ENCODE data around the gene CENPT.

The CENPT gene

DNA sequence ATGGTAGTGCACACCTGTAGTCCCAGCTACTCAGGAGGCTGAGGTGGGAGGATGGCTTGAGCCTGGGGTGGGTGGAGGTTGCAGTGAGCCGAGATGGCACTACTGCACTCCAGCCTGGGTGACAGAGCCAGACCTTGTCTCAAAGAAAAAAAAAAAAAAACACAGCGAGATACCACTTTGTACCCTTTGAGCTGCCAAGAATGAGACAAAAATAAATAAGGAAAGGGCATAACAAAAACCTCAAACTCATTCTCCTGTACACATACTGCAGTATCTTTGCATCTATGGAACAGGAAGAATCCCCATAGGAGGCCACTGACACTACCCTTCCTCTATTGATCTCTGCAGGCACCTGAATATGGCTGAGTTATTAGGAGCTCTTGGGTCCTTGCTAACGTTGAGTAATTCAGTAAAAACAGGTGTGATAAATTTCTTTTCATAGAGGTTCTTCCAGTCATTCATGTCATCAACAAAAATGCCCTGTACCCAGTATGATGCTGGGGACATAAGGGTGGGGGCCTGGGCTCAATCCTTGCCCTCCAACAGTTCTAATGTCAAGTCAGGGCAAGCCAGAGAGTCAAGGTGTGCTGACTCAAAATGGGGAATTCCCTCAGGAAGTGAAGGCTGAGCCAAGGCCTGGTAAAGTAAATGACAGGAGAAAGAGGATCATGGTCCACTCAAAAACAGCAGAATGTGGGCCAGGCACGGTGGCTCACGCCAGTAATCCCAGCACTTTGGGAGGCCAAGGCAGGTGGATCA is 68.1 kb downstream of the CENPT start:
- Histone ChIP-seq H3K36me3 (ENCODE audit: control insufficient read depth, insufficient read depth, low read length) (no peaks in the 10 kb centered on the region), H3K4me1 (ENCODE audit: control insufficient read depth, insufficient read depth, low read length, poor library complexity, severe bottlenecking) (peaks cover 11% of the 10 kb centered on the region), H3K27ac (ENCODE audit: insufficient read depth, low read length, poor library complexity, severe bottlenecking) (no peak overlapping the region), H3K4me3 (ENCODE audit: insufficient read depth, low read depth, low read length, poor library complexity, severe bottlenecking) (no peak overlapping the region), H3K27me3 (replicated peaks; ENCODE audit: control insufficient read depth, insufficient read depth, low read length, poor library complexity, severe bottlenecking) (no peaks in the 10 kb centered on the region), H3K9me3 (ENCODE audit: control insufficient read depth, low read length) (no peaks in the 10 kb centered on the region)
- DNase-seq = no peak
